ENCODE results near the gene AJAP1.

DNA sequence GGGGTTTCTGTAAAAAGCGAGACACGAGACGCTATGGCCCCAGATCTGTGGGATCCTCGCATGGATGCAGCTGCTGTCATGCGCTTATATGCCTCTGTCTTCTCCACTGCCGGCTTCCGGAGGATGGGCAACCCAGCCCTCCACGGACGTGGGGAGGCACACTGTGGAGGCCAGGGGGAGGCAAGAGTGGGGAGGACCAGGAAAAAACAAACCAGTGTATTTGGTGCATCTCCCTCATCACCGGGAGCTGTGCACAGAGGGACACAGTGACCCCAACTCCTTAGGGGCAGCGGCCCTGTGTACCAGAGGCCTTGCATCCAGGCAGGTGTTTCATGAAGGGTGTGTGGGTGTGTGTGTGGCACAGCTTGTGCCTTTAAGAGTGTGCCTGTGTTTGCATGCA, 95.0 kb downstream of the AJAP1 start:
- no peak for TF ChIP-seq ZNF274 (IDR thresholded peaks at IDR 0.05; ENCODE audit: insufficient read depth, insufficient read length)
- no peak for TF ChIP-seq POLR2A (IDR thresholded peaks at IDR 0.05; ENCODE audit: low read depth, low read length)
- TF ChIP-seq SMAD5 (IDR thresholded peaks at IDR 0.05; ENCODE audit: low read depth): no peak
- no peak for TF ChIP-seq EZH2 (IDR thresholded peaks at IDR 0.05; ENCODE audit: borderline replicate concordance, control insufficient read depth, low read depth, low read length)
- no peak for TF ChIP-seq GABPA (IDR thresholded peaks at IDR 0.05; ENCODE audit: low read depth)
